Measurements from ENCODE around the gene CAT.

- TF ChIP-seq CTCF (IDR thresholded peaks at IDR 0.05) (no peak), POLR2A (IDR thresholded peaks at IDR 0.05) (no peak)
Observed at GRCh38 chr11:34441814-34442213, 3.1 kb downstream of the CAT start.

Measured in body of pancreas (tissue), 4 donors.